ENCODE results near the gene PAFAH1B1. TPM values are rescaled to one million over a fixed set of nuclear protein-coding genes. Genes with fewer than 3 reads are reported as not detected.

PAFAH1B1 gene
- polyA plus RNA-seq, 1 donor (not counting 4 experiments of a cell fraction or from before 2014, with no cell fraction given), result 119 TPM

DNA sequence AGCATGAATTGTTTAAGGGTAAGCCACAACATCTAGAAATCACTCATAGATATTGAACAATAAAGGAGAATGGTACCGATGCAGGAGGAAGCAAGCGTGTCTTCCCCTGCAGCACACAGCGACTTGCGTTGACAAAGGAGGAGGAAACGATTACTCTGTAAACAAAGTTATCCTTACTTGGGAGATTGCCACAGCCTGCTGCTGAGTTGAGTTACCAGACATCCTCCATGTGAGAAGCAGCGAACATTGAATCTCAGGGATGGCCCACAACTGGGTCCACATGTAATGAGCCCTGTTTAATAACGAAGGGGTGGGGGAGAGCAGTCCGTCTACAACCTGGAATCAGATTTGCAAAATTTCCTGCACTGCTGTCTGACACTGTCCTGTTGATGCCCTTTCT, 90.5 kb downstream of the PAFAH1B1 start:
- dilution Hi-C loops (cut with MboI; ENCODE audit: extremely low pct_ligation_motif_present, low sequenced_read_pairs), result no loop called here
- Histone ChIP-seq H3K4me2 (ENCODE audit: control insufficient read depth, extremely low read depth, insufficient read depth, low read depth, low read length) (no peak overlapping the region), H3K9ac (ENCODE audit: control insufficient read depth, extremely low read depth, insufficient read depth, low read length) (no peak overlapping the region), H3K9me3 (ENCODE audit: control insufficient read depth, low read depth, low read length) (no peaks in the 10 kb centered on the region), H4K20me1 (ENCODE audit: control insufficient read depth, extremely low read depth, insufficient read depth, low read length) (peaks cover 5% of the 10 kb centered on the region), H3K4me1 (ENCODE audit: control insufficient read depth, extremely low read depth, insufficient read depth, low read length) (no peaks in the 10 kb centered on the region), H3K27ac (ENCODE audit: control insufficient read depth, insufficient read depth, low read length) (no peak overlapping the region), H3K4me3 (ENCODE audit: control insufficient read depth in 2 of 3, extremely low read depth in 1 of 3, insufficient read depth in 2 of 3, low read depth in 1 of 3, low read length in 3 of 3) (no peak overlapping the region), H2AFZ (ENCODE audit: control insufficient read depth, low read length) (no peak overlapping the region), H3K9me1 (ENCODE audit: control insufficient read depth, extremely low read depth, insufficient read depth, low read length) (no peaks in the 10 kb centered on the region), H3K27me3 (ENCODE audit: control insufficient read depth, extremely low read depth, insufficient read depth, low read length) (no peaks in the 10 kb centered on the region), H3K79me2 (ENCODE audit: control insufficient read depth, insufficient read depth, low read length) (peaks cover 2% of the 10 kb centered on the region), H3K36me3 (ENCODE audit: control insufficient read depth in 2 of 2, extremely low read depth in 1 of 2, insufficient read depth in 2 of 2, low read length in 2 of 2) (peaks cover 20 to 25% of the 10 kb centered on the region in 2 experiments)
- no peak for DNase-seq (ENCODE audit: low read depth, low spot score)
- no peak for TF ChIP-seq EZH2 (IDR thresholded peaks at IDR 0.05; ENCODE audit: low read length)
- TF ChIP-seq, protein P1, sequence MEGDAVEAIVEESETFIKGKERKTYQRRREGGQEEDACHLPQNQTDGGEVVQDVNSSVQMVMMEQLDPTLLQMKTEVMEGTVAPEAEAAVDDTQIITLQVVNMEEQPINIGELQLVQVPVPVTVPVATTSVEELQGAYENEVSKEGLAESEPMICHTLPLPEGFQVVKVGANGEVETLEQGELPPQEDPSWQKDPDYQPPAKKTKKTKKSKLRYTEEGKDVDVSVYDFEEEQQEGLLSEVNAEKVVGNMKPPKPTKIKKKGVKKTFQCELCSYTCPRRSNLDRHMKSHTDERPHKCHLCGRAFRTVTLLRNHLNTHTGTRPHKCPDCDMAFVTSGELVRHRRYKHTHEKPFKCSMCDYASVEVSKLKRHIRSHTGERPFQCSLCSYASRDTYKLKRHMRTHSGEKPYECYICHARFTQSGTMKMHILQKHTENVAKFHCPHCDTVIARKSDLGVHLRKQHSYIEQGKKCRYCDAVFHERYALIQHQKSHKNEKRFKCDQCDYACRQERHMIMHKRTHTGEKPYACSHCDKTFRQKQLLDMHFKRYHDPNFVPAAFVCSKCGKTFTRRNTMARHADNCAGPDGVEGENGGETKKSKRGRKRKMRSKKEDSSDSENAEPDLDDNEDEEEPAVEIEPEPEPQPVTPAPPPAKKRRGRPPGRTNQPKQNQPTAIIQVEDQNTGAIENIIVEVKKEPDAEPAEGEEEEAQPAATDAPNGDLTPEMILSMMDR (optimal IDR thresholded peaks at IDR 0.05 in 1 of 3, IDR thresholded peaks at IDR 0.05 in 1 of 3, conservative IDR thresholded peaks at IDR 0.05 in 1 of 3; ENCODE audit: extremely low read depth in 1 of 3, insufficient read depth in 2 of 3, low read length in 3 of 3), result no peak
- FAIRE-seq, result no peak

GRCh38 chr17:2684549-2684948, 91.1 kb downstream of the PAFAH1B1 start:
- H2AFZ ChIP-seq (ENCODE audit: control insufficient read depth, low read length), result no peak overlapping the region
- no peaks in the 10 kb centered on the region for H3K9me3 ChIP-seq (ENCODE audit: control insufficient read depth, low read depth, low read length)
- no peak overlapping the region for H3K4me2 ChIP-seq (ENCODE audit: control insufficient read depth, extremely low read depth, insufficient read depth, low read depth, low read length)
- no peak overlapping the region for H3K9ac ChIP-seq (ENCODE audit: control insufficient read depth, extremely low read depth, insufficient read depth, low read length)
- peaks cover 21 to 22% of the 10 kb centered on the region in 2 experiments for H3K36me3 ChIP-seq (ENCODE audit: control insufficient read depth in 2 of 2, extremely low read depth in 1 of 2, insufficient read depth in 2 of 2, low read length in 2 of 2)
- DNase-seq (ENCODE audit: low read depth, low spot score) (no peak), FAIRE-seq (no peak)
- H3K4me3 ChIP-seq (ENCODE audit: control insufficient read depth in 2 of 3, extremely low read depth in 1 of 3, insufficient read depth in 2 of 3, low read depth in 1 of 3, low read length in 3 of 3), result no peak overlapping the region
- TF ChIP-seq, protein P1 (optimal IDR thresholded peaks at IDR 0.05 in 1 of 3, IDR thresholded peaks at IDR 0.05 in 1 of 3, conservative IDR thresholded peaks at IDR 0.05 in 1 of 3; ENCODE audit: extremely low read depth in 1 of 3, insufficient read depth in 2 of 3, low read length in 3 of 3), result no peak
- no peak for TF ChIP-seq EZH2 (IDR thresholded peaks at IDR 0.05; ENCODE audit: low read length)
- H3K4me1 ChIP-seq (ENCODE audit: control insufficient read depth, extremely low read depth, insufficient read depth, low read length), result no peaks in the 10 kb centered on the region
- H4K20me1 ChIP-seq (ENCODE audit: control insufficient read depth, extremely low read depth, insufficient read depth, low read length), result peaks cover 5% of the 10 kb centered on the region
- dilution Hi-C loops (cut with MboI; ENCODE audit: extremely low pct_ligation_motif_present, low sequenced_read_pairs), result no loop called here
- H3K27me3 ChIP-seq (ENCODE audit: control insufficient read depth, extremely low read depth, insufficient read depth, low read length), result no peaks in the 10 kb centered on the region
- no peak overlapping the region for H3K27ac ChIP-seq (ENCODE audit: control insufficient read depth, insufficient read depth, low read length)
- H3K79me2 ChIP-seq (ENCODE audit: control insufficient read depth, insufficient read depth, low read length), result peaks cover 2% of the 10 kb centered on the region
- no peaks in the 10 kb centered on the region for H3K9me1 ChIP-seq (ENCODE audit: control insufficient read depth, extremely low read depth, insufficient read depth, low read length)
